Inflammatory macrophage treated with lipopolysaccharide for 1 hour (primary cell): ENCODE measurements around the gene RASGEF1C.
"Not testable (repeated sequence)": the region's sequence is repeated elsewhere in the genome, so short reads cannot be mapped to it uniquely, and the experiment has no call there.

Source experiments
- DNase-seq, 2 donors: peaks; one replicate each; pipeline ENCODE4 v3.0.0-alpha.2; 2020 to 2022

The RASGEF1C gene

DNA sequence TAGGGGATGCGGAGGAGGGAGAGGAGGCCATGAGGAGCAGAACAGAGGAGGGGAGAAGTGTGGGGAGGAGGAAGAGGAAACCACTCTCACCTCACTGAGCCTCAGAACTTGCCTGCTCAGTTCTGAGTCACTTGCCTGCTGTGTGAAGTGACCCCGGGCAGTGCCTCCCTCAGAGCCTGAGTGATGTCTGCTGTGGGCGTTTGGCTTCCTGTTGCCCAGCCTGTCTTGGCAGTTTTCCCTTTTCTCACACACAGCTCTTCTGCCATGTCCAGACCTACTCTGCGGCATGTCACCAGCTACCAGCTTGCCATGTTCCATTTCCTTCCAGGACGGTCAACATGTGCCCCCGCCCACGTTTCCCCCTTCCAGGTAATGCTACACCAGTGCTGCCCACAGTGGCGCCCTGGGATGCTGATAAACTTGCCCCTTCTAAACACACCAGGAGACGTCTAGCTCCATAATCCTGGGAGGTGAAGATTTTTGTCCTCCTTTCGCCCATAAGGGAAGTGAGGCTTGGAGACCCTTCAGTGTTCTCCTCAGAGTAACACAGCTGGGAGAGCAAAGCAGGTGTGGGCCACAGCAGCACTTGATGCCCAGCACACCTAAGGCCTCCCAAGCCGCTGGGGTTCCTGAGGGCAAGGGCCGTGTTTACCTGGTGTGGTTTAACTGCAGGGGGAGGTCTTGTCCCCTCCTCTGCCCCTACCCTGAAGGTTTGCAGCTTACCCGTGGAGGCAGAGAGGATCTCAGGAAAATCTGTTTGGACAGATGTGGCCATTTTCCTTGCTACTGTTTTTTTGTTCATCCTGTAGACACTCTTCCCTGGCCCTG lies 73.7 kb downstream of the RASGEF1C start:
- DNase-seq, result peak; percentile 86 to 93

- DNase-seq, result peak in 1 of 2 donors; percentile 11
Measured at GRCh38 chr5:180133971-180134508, 75.0 kb downstream of the RASGEF1C start.

DNA sequence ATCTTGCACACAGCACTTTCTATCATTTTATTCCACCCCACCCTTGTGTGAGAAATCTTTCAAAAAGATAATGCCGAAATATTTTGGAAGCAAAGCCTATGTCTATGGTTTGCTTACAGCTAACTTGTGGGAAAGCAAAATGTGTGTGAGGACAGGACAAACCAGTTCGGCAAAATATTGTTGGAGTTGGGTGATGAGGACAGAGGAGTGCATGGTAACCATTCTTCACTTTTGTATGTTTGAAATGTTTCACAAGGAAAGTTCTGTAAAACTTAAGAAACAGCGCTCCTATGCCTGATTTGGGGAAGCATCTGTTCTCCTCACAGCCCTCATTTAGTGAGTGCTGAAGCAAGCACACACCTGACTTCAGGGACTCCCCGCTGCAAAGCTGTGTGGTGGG lies 75.5 kb downstream of the RASGEF1C start:
- DNase-seq, result no peak

DNA sequence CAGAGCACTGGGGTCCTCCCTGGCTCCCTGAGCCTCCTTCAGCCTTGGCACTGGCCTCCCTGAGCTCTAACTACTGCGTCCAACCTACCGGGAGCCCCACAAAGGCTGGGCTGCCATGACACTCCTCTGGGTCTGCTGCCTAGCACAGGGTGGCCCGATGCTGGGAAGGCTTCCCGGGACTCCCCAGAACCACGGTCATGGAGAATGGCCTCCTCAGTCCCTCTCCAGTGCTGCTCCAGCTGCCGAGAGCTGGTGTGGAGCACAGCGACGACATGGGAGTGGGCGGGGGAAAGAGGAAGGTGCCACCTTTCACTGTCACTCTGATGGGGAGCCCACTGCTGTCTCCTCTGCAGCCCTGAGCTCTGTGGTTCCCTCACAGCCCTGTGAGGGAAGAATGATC lies 76.0 kb downstream of the RASGEF1C start:
- DNase-seq, result peak; percentile 16 to 20

- DNase-seq, result no peak
Measured at GRCh38 chr5:180130876-180131740, 77.9 kb downstream of the RASGEF1C start.

- DNase-seq, result no peak
Measured at GRCh38 chr5:180130291-180130869, 78.6 kb downstream of the RASGEF1C start.

DNA sequence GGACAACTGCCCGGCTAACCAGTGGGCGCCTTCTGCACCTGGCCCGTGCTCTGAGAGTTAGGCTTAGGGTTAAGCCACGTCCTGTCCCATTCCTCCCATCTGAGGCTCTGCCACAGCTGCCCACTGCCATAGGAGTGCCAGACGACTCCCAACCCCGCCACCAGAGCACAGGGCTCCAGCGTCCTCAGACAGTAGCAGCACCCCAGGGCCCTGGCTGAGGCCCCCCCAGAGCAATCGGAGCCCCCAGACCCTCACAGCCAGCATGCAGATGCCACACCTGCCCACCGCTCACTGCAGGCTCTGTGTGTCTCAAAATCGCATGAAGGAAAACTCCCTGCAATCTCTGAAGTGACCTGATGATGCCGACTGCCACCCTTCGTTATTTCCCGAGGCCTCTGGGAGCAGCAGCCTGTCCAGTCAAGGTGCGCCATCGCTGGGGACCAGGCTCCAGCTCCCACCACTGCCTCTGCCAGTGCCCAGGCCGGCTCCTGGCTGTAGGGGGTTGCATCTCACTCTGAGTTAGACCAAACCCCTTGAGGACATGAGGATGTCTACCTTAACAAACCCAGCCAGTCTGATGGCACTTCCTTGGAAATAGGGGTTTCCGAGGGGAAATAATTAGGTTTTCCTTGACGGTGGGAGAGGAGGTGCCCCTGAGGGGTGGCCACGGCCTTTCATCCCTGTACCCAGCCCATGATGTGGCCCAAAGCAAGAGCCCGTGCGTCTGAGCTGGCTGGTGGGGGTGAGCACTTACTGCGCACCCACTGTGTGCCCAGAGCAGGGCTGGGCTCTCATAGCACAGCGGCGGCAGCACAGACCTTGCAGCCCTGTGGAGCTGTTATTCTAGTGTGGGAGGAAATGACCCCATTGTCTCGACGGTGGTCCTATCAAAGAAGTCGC lies 79.5 kb downstream of the RASGEF1C start:
- DNase-seq, result no peak

DNA sequence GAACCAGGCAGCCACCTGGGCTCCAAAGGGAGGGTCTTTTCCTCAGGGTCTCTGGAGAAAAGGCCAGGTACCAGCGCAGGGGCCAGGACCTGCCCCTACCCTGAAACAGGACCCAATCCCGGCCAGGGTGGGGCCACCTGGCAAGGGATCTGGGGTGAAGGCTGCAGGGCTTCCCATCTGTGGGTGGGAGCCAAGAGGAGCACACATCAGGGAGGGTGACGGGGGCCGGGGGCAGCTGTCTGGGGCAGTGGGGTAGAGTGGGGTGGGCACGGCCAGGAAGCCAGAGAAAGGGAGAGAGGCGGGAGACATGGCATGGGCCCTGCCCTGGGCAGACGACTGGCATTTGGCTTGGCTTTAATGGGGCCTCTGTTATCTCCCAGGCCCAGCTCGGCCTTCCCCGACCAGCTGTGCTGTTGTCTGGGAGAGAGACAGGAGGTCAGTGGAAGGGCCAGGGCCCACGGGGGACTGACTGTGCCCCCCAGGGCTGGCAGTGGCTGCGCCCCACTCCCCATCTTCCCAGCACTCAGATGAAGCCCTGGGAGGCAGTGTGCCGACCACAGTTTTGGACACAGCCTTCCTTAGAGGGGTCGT lies 80.2 kb downstream of the RASGEF1C start:
- DNase-seq, result no peak

DNA sequence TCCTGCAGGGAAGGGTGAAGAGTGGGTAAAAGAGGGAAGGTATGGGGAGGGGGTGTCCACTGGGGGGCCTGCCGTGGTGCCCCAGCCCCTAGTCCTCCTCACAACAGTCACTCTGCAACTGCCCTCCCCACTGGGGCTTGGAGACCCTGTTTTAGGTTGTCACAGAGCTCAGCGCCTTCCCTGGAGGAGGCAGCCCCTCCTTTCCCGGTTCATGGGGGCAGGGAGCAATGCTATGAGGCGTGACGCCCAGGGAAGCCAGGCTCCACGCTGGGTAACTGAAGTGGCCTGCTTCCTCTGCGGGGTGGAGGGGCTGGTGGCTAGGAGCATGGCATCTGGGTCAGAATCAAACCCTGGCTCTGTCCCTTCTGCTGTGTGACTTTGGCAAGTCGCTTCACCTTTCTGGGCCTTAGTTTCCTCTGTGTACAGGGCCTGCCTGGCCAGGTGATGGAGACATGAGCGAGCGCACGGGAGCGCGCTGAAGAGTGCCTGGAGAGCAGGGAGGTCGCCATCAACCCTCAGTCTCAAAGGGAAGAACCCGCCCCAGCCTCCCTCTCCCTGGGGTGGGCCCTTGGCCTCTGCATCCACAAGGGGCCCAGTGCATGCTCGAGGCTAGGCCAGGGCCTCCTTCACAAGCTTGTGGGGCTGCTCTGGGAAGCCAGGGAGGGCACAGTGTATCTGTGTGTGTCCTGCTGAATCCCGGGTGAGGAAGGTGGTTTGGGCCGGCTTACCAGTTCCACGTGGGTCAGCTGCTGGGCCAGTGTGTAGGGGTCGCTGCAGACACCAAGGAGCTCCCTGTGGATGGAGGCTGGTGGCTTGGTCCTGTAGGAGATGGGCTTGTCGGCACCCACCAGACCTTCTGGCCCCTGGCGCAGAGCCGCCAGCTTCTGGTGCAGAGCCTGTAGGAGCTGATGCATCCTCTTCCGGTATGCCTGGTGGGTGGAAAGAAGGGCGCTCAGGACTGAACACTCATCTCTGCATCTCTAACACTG lies 81.0 kb downstream of the RASGEF1C start:
- DNase-seq, result no peak

- no peak for DNase-seq
Measured at GRCh38 chr5:180126716-180127681, 82.0 kb downstream of the RASGEF1C start.

DNA sequence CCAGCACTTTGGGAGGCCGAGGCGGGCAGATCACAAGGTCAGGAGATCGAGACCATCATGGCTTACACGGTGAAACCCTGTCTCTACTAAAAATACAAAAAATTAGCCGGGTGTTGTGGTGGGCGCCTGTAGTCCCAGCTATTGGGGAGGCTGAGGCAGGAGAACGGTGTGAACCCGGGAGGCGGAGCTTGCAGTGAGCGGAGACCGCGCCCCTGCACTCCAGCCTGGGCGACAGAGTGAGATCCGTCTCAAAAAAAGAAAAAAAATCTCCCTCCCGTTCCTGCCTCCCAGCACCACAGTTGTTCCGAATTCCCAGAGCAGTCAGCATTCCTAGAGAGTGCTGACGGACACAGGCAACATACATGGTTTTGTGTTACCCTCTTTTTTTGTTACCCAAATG lies 82.9 kb downstream of the RASGEF1C start:
- not testable (repeated sequence) for DNase-seq

DNA sequence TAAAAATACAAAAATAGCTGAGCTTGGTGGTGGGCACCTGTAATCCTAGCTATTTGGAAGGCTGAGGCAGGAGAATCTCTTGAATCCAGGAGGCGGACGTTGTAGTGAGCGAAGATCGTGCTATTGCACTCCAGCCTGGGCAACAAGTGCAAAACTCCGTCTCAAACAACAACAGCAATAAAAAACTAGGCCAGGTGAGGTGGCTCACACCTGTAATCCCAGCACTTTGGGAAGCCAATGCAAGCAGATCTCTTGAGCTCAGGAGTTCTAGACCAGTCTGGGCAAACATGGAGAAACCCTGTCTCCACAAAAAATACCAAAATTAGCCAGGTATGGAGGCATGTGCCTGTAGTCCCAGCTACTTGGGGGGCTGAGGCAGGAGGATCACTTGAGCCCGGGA lies 84.3 kb downstream of the RASGEF1C start:
- not testable (repeated sequence) for DNase-seq

DNA sequence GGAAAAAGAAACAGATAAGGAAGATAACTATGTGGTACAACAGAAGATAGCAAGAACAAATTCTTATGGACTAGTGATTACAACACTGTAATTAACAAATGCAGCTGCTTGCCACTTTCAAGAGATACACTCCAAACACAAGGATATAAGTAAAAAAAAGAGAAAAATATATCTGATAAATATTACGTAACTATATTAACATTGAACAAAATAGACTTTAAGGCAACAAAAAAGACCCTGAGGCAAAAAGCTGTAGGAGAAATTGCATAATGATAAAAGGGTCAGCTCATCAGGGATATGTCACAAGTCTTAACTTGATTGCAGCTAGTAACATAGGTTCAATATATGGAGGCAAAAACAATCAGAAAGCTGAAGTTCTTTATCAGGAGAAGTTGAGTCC lies 86.1 kb downstream of the RASGEF1C start:
- DNase-seq, result no peak

- no peak for DNase-seq
Measured at GRCh38 chr5:180121826-180122413, 87.1 kb downstream of the RASGEF1C start.

GRCh38 chr5:180120237-180121101 lies 88.5 kb downstream of the RASGEF1C start:
- no peak for DNase-seq

DNA sequence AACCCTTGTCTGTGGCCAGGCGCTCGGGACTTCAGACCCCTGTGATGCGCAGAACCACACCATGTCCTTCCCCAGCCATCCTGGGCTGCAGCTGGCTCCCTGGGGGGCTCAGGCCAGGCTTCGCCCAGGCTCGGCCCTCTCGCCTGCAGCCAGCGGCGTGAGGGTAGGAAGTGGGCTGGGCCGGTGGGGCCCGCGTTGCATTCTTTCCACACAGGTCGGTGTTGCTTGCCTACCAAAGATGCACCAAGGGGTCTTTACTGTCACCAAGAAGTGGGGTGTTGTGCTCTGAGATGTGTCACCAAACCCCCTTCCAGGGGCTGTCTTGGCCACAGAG lies 89.1 kb downstream of the RASGEF1C start:
- no peak for DNase-seq

GRCh38 chr5:180119031-180119902 lies 89.7 kb downstream of the RASGEF1C start:
- DNase-seq, result no peak
